Peyer's patch (tissue), 4 donors: Measurements from ENCODE around the gene POP4.

Experiments used
- POLR2A ChIP-seq, 2 donors: fragments of 450-650 bp; IDR thresholded peaks; one replicate each; pipeline ENCODE4 v1.5.1; 2017; ENCODE audit warnings: antibody characterized with exemption in 2 of 2, mild to moderate bottlenecking in 2 of 2, moderate library complexity in 2 of 2
- TF ChIP-seq, protein P1 (sequence below), 6 experiments: fragments of 450-650 bp in 4 of 6; fragments of 200-600 bp in 2 of 6; sonication (generic) in 1 of 6; IDR thresholded peaks; one replicate each; pipeline ENCODE4 v1.5.1; 2017 to 2019; ENCODE audit warnings: antibody characterized with exemption in 6 of 6, mild to moderate bottlenecking in 3 of 6, moderate library complexity in 1 of 6

DNA sequence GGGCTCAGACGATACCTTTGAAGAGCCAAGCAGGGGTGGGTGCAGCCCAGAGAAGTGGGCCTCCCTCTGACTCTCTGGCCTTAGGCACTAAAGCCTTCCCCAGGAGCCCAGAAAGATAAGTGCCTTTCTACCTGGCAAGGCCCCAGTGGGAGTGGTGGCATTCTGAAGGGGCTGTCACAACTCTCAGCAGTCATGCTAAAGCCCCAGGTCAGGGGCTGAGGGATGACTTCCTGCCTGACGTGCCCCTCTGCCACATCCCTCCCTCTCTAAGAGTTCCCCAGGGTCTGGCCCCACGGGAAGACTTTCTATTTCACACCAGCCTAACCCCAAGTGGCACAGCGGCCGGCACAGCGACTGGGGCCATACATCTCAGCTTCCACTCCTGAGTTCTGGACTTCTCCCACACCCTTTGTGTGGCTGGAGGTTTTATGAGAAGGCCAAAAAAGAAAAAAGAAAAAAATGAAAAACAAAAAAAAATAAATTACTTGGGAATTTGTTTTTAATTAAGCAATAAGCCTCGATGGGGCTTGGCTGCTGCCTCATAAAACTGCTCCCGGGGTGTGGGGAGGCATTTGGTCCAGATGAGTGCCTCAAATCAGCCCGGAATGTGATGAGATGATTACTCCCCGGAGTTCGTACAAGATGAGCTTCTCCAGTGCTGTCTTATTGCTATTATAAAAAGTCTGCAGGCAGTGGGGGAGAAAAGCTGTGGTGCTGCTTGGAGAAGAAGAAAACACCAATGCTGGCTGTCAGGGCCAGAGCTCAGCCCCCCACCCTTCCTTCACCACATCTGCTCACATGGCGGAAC, 30.7 kb downstream of the POP4 start:
- TF ChIP-seq, protein P1, sequence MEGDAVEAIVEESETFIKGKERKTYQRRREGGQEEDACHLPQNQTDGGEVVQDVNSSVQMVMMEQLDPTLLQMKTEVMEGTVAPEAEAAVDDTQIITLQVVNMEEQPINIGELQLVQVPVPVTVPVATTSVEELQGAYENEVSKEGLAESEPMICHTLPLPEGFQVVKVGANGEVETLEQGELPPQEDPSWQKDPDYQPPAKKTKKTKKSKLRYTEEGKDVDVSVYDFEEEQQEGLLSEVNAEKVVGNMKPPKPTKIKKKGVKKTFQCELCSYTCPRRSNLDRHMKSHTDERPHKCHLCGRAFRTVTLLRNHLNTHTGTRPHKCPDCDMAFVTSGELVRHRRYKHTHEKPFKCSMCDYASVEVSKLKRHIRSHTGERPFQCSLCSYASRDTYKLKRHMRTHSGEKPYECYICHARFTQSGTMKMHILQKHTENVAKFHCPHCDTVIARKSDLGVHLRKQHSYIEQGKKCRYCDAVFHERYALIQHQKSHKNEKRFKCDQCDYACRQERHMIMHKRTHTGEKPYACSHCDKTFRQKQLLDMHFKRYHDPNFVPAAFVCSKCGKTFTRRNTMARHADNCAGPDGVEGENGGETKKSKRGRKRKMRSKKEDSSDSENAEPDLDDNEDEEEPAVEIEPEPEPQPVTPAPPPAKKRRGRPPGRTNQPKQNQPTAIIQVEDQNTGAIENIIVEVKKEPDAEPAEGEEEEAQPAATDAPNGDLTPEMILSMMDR (IDR thresholded peaks at IDR 0.05): no peak
- TF ChIP-seq POLR2A (IDR thresholded peaks at IDR 0.05): no peak
